Stimulated activated CD4-positive, alpha-beta T cell treated with anti-CD3 and anti-CD28 coated beads, Interleukin-12 subunit alpha, Interleukin-12 subunit beta, amount 100 ng/mL, for 24 hours (primary cell): Measurements from ENCODE around the gene ABHD2.
A peak's percentile ranks its signal among the peaks of the same experiment; 100 is the strongest.
"Not testable (repeated sequence)": the region's sequence is repeated elsewhere in the genome, so short reads cannot be mapped to it uniquely, and the experiment has no call there.

Experiments used
- DNase-seq, 2 experiments: peaks; one replicate each; pipeline ENCODE4 v3.0.0-alpha.2; 2020; ENCODE audit warnings: low read depth in 2 of 2

Gene ABHD2

DNA sequence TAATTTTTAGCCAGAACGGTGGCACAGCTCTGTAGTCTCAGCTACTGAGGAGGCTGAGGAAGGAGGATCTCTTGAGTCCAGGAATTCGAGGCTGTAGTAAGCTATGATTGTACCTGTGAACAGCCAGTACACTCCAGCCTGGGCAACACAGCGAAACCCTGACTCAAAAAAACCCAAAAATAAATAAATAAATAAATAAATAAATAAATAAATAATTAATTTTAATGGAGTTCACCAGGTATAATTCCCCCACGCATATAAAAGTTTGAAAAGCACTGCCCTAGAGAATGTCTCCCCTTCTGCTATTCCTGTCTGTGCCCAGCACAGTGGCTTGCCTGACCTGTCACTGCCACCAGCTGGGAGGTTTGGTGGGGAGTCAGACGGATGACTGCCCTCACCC is 137.3 kb downstream of the ABHD2 start:
- no peak for DNase-seq

DNA sequence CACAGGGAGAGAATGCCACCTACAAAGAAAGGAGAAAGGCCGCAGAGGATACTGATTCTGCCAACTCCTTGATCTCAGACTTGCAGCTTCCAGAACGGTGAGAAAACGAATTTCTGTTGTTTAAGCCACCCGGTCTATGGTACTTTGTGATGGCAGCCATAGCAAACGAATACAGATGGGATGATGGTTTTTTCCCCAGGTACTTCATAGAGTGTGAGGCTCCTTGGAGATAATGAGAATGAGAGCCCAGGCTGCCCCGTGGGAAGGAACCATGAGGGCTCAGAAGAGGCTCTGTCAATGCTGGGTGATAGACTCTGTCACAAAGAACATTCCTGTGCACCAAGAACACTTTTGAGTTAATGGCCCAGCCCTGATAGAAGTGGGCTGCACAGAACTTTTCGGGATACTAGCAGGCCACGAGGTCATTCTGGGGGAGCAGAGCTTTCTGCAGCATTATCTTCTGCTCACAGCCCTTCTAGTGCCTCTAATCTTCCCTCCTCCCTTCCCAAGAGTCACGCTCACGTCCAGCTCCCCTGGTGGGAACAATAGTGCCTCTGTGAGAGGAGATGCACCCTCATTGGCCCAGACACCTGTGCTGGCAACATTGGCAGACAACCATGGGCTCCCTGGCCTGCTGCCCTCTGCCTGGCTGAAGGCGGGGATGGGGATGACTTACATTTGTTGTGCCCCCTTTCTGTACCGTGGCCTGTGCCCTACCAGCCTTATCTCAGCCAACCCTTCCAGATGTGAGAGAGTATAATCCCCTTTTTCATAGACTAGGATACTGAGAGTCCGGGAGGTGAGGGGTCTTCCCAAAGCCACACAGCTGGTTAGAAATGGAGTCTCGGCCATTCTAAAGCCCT is 138.3 kb downstream of the ABHD2 start:
- no peak for DNase-seq

DNA sequence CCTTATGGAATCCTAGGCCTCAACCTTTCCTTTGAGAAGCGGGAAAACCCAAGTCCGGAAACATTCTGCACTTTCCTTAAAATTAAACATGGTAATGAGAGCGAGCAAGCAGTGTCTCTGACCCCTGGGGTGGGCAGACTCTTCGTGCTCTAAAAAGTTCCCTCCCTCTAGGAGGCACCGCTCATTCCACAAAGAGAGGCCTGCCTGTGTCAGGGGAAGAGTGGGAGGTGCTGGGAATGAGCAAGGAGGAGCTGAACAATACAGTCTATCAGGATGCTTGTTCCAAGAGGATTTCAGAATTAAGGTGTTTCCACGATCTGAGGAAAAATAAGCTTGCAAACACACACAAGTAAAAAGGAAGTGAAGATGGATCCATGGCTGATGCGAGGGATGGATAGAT is 139.2 kb downstream of the ABHD2 start:
- DNase-seq: no peak

GRCh38 chr15:89230277-89230676 is 142.0 kb downstream of the ABHD2 start:
- DNase-seq: no peak

- DNase-seq: no peak
Measured at GRCh38 chr15:89231832-89232231, 143.6 kb downstream of the ABHD2 start.

DNA sequence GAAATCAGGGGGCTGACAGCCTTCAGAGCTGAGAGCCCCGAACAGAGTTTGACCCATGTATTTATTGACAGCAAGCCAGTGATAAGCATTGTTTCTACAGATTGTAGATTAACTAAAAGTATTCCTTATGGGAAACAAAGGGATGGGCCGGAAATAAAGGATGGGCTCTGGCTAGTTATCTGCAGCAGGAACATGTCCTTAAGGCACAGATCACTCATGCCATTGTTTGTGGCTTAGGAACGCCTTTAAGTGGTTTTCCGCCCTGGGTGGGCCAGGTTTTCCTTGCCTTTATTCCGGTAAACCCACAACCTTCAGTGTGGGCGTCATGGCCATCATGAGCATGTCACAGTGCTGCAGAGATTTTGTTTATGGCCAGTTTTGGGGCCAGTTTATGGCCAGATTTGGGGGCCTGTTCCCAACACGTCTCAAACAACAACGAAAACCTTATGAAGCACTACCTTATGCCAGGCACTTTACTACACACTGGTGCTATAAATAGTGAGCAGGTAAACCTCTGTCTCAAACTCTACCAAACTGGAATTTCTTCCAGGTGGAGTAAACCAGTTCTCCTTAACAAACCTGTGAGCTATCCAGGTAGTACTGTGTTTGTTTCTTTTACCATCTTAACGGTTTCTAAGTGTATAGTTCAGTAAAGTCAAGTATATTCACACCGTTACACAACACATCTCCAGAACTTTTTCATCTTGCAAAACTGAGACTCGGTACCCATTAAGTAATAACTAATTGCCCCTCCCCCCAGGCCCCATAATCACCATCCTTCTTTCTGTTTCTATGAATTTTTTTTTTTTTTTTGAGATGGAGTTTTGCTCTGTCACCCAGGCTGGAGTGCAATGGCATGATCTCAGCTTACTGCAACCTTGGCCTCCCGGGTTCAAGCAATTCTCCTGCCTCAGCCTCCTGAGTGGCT is 151.9 kb downstream of the ABHD2 start:
- not testable (repeated sequence) for DNase-seq

GRCh38 chr15:89243046-89243690 is 154.9 kb downstream of the ABHD2 start:
- no peak for DNase-seq

- peak; percentile 96 to 98 for DNase-seq
Measured at GRCh38 chr15:89243691-89244573, 155.7 kb downstream of the ABHD2 start, which contains the start of gene FANCI. Gene FANCI, plus strand, starts transcription at chr15:89243979. Its CDS starts 3,669 bp downstream, at chr15:89247648.

GRCh38 chr15:89244574-89244903 is 156.3 kb downstream of the ABHD2 start:
- DNase-seq: no peak

DNA sequence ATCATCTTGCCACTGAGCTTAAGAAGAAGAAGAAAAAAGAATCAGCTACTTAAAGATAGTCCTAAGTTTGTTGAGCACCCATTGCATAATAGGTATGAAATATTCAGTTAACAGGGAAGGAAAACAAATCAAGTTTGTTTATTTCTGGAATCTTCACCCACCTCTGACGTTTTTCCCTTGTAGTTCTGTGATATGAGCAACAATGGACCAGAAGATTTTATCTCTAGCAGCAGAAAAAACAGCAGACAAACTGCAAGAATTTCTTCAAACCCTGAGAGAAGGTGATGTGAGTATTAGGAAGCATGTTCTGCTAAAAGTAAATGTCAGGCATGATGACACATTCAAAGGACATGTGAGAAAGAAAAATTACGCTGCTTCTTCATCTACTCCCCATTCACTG is 159.2 kb downstream of the ABHD2 start:
- no peak for DNase-seq

DNA sequence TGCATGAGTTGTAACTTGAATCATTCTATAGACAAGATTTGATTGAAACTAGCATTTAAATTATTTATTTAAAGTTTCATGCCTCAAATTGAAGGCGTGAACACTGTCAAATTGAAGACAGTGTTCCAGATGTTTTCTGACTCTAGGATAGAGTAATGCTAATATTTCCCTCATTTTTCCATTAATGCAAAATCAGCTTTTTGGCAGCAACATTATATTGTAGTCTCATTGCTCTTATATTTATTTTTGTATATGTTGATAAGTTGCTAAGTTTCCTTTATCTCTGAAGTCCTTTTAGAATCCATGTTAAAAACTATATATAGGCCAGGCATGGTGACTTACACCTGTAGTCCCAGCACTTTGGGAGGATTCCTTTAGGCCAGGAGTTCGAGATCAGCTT is 160.3 kb downstream of the ABHD2 start:
- DNase-seq: no peak

GRCh38 chr15:89250142-89250541 is 161.9 kb downstream of the ABHD2 start:
- not testable (repeated sequence) for DNase-seq
